ENCODE data around the gene OCA2.

- no peak for TF ChIP-seq POLR2A (IDR thresholded peaks at IDR 0.05)
- TF ChIP-seq CTCF (IDR thresholded peaks at IDR 0.05) = no peak
These were observed 20.9 kb downstream of the OCA2 start for GRCh38 chr15:28078191-28078719.
